GM23338 (cell line): ENCODE measurements around the gene CCL18. TPM values are rescaled to one million over a fixed set of nuclear protein-coding genes. Genes with fewer than 3 reads are reported as not detected.
"Not testable (repeated sequence)": the region's sequence is repeated elsewhere in the genome, so short reads cannot be mapped to it uniquely, and the experiment has no call there.

Source experiments
- ATAC-seq: fragments of 200-7000 bp; cut with Tn5 transposase; 3 replicates; pipeline ENCODE4 v1.9.1; 2020
- DNase-seq: peaks from one replicate; pipeline ENCODE4 v3.0.0-alpha.2; 2015; ENCODE audit warnings: low spot score
- H2AFZ ChIP-seq: fragments of 200-600 bp; sonication (generic); 2 replicates; pipeline ENCODE4 v1.8.0; 2016; ENCODE audit warnings: antibody characterized with exemption, mild to moderate bottlenecking, moderate library complexity
- H3F3A ChIP-seq: fragments of 200-600 bp; sonication (generic); replicated peaks from 2 replicates; pipeline ENCODE4 v1.8.0; 2017; ENCODE audit warnings: antibody characterized with exemption, mixed run types, low read depth
- H3K27ac ChIP-seq: fragments of 200-600 bp; sonication (generic); 2 replicates; pipeline ENCODE4 v1.6.1; 2016; ENCODE audit warnings: low read depth
- H3K27me3 ChIP-seq: fragments of 200-600 bp; sonication (generic); 2 replicates; pipeline ENCODE4 v1.8.0; 2016; ENCODE audit warnings: mild to moderate bottlenecking, mixed run types, moderate library complexity; ENCODE audit not compliant: insufficient read depth
- H3K36me3 ChIP-seq: fragments of 200-600 bp; sonication (generic); 2 replicates; pipeline ENCODE4 v1.8.0; 2016; ENCODE audit warnings: mild to moderate bottlenecking; ENCODE audit not compliant: insufficient read depth
- H3K4me1 ChIP-seq: fragments of 200-600 bp; sonication (generic); 2 replicates; pipeline ENCODE4 v1.8.0; 2016; ENCODE audit warnings: mild to moderate bottlenecking, moderate library complexity; ENCODE audit not compliant: insufficient read depth
- H3K4me2 ChIP-seq: fragments of 200-600 bp; sonication (generic); 2 replicates; pipeline ENCODE4 v1.7.1; 2017; ENCODE audit warnings: mixed run types
- H3K4me3 ChIP-seq: fragments of 200-600 bp; sonication (generic); 2 replicates; pipeline ENCODE4 v1.6.1; 2016; ENCODE audit warnings: mixed run types
- H3K79me2 ChIP-seq: fragments of 200-600 bp; sonication (generic); replicated peaks from 2 replicates; pipeline ENCODE4 v1.8.0; 2017; ENCODE audit warnings: mild to moderate bottlenecking; ENCODE audit not compliant: insufficient read depth
- H3K9me2 ChIP-seq: fragments of 200-600 bp; sonication (generic); 2 replicates; pipeline ENCODE4 v1.8.0; 2017; ENCODE audit not compliant: insufficient read depth
- H4K20me1 ChIP-seq: fragments of 200-600 bp; sonication (generic); replicated peaks from 2 replicates; pipeline ENCODE4 v1.8.0; 2017; ENCODE audit warnings: mild to moderate bottlenecking; ENCODE audit not compliant: insufficient read depth
- H3K27ac Mint-ChIP-seq: 2 replicates; pipeline ENCODE4 v1.8.0; 2020; ENCODE audit warnings: inconsistent platforms, mild to moderate bottlenecking, moderate library complexity, mixed read lengths
- H3K27me3 Mint-ChIP-seq: 3 replicates; pipeline ENCODE4 v1.8.0; 2022; ENCODE audit warnings: low read depth, mild to moderate bottlenecking, moderate library complexity, mixed read lengths, inconsistent platforms; ENCODE audit not compliant: insufficient read depth, poor library complexity
- H3K36me3 Mint-ChIP-seq: 3 replicates; pipeline ENCODE4 v1.8.0; 2021; ENCODE audit warnings: low read depth, mild to moderate bottlenecking, inconsistent platforms, moderate library complexity, mixed read lengths
- H3K4me1 Mint-ChIP-seq: 3 replicates; pipeline ENCODE4 v1.8.0; 2020; ENCODE audit warnings: mild to moderate bottlenecking, inconsistent platforms, mixed read lengths
- H3K4me3 Mint-ChIP-seq: 3 replicates; pipeline ENCODE4 v1.8.0; 2021; ENCODE audit warnings: moderate library complexity, mild to moderate bottlenecking, inconsistent platforms, mixed read lengths
- H3K9me3 Mint-ChIP-seq: 3 replicates; pipeline ENCODE4 v1.8.0; 2020; ENCODE audit warnings: moderate library complexity, mild to moderate bottlenecking, inconsistent platforms, mixed read lengths
- EZH2 ChIP-seq: fragments of 200-600 bp; sonication (generic); IDR thresholded peaks from one replicate; pipeline ENCODE4 v1.8.0; 2017; ENCODE audit warnings: antibody characterized with exemption, mild to moderate bottlenecking, low read depth; ENCODE audit not compliant: unreplicated experiment
- JUNB ChIP-seq: IDR thresholded peaks from one replicate; pipeline ENCODE4 v1.6.1; 2016; ENCODE audit warnings: antibody characterized with exemption; ENCODE audit not compliant: unreplicated experiment
- STAT1 ChIP-seq: IDR thresholded peaks from one replicate; pipeline ENCODE4 v1.6.1; 2016; ENCODE audit warnings: antibody characterized with exemption; ENCODE audit not compliant: unreplicated experiment
- ZNF331 ChIP-seq: fragments of 250-450 bp; sonication (Bioruptor Pico); IDR thresholded peaks from 2 replicates; pipeline ENCODE4 v1.5.0; 2020; ENCODE audit warnings: low read depth, mild to moderate bottlenecking, moderate library complexity
- ZNF462 ChIP-seq: fragments of 250-450 bp; sonication (Bioruptor Pico); IDR thresholded peaks from 2 replicates; pipeline ENCODE4 v1.5.0; 2020; ENCODE audit warnings: mild to moderate bottlenecking, moderate library complexity
- polyA plus RNA-seq: library from polyadenylated mRNA; unstranded; fragments of >200 nt; fragmentation: Nextera tagmentation; extraction: Ambion mirVana; gene quantifications from 2 replicates; pipeline ENCODE4 v1.2.1, GENCODE V29; 2016
- total RNA-seq: library from RNA; depleted of rRNA; stranded (reverse); fragments of >200 nt; shearing (Covaris generic); gene quantifications from 2 replicates; pipeline ENCODE4 v1.2.3, GENCODE V29; 2014
- TF ChIP-seq, protein P1 (sequence below): IDR thresholded peaks from 2 replicates; pipeline ENCODE4 v1.6.1; 2016; ENCODE audit warnings: antibody characterized with exemption

Gene CCL18
- total and polyA plus RNA-seq, 2 experiments from 2014 or later = not detected

DNA sequence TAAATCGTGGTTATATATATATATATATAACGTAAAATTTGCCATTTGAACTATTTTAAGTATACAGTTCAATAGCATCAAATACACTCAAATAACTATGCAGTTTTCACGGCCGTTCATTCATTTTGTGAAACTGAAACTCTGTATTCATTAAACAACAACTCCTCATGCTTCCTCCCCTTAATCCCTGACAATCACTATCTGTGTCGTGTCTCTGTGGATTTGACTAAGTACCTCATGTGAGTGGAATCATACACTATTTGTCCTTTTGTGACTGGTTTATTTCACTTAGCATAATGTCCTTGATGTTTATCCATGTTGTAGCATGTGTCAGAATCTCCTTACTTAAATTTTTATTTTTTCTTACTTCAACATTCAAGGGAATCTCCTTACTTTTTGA, 49.1 kb upstream of the CCL18 start (continued):
- TF ChIP-seq ZNF462 (CRISPR knock-in tag) (no peak), JUNB (no peak)

- ATAC-seq, H4K20me1 ChIP-seq, H3K27ac ChIP-seq, H3K9me2 ChIP-seq, DNase-seq, H3F3A ChIP-seq, H3K36me3 ChIP-seq, H2AFZ ChIP-seq, H3K4me1 Mint-ChIP-seq, H3K36me3 Mint-ChIP-seq, H3K27me3 ChIP-seq, H3K4me3 Mint-ChIP-seq, H3K4me3 ChIP-seq, H3K4me2 ChIP-seq, H3K79me2 ChIP-seq, H3K4me1 ChIP-seq, H3K27ac Mint-ChIP-seq: not testable (repeated sequence)
- Mint-ChIP-seq H3K27me3 (peaks cover 11% of the 10 kb centered on the region), H3K9me3 (peaks cover 31% of the 10 kb centered on the region)
Measured at GRCh38 chr17:36015895-36016294, 48.2 kb upstream of the CCL18 start.

DNA sequence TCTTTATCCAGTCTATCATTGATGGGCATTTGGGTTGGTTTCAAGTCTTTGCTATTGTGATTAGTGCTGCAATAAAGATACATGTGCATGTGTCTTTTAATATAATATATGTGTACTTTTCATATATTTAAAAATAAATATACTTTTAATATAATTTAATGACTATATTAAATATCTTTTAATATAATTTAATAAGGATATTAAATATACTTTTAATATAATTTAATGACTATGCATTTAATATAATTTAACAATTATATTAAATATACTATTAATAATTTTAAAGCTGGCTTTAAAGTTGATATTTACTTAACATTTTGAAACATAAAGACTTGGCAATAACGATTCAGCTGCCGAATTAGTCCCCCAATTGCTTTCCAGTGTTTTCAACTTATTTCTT, 47.5 kb upstream of the CCL18 start:
- no peaks in the 10 kb centered on the region for H3K9me2 ChIP-seq
- no peaks in the 10 kb centered on the region for H3K36me3 ChIP-seq
- no peaks in the 10 kb centered on the region for H4K20me1 ChIP-seq
- peaks cover 24% of the 10 kb centered on the region for H3K9me3 Mint-ChIP-seq
- H3K36me3 Mint-ChIP-seq = no peaks in the 10 kb centered on the region; the same call in 2 of the 3 replicates
- H2AFZ ChIP-seq = no peak overlapping the region
- no peak overlapping the region for H3K4me2 ChIP-seq
- ATAC-seq (no peak), DNase-seq (no peak)
- H3K27me3 Mint-ChIP-seq = peaks cover 11% of the 10 kb centered on the region
- H3K4me1 Mint-ChIP-seq = no peaks in the 10 kb centered on the region
- no peaks in the 10 kb centered on the region for H3F3A ChIP-seq
- no peak overlapping the region for H3K4me3 Mint-ChIP-seq
- H3K27ac ChIP-seq = no peak overlapping the region
- no peak overlapping the region for H3K27ac Mint-ChIP-seq
- H3K79me2 ChIP-seq = no peaks in the 10 kb centered on the region
- H3K4me1 ChIP-seq = no peaks in the 10 kb centered on the region
- H3K27me3 ChIP-seq = no peaks in the 10 kb centered on the region
- no peak overlapping the region for H3K4me3 ChIP-seq
- no peak for TF ChIP-seq ZNF331
- TF ChIP-seq STAT1 = no peak
- TF ChIP-seq EZH2 = no peak
- TF ChIP-seq, protein P1, sequence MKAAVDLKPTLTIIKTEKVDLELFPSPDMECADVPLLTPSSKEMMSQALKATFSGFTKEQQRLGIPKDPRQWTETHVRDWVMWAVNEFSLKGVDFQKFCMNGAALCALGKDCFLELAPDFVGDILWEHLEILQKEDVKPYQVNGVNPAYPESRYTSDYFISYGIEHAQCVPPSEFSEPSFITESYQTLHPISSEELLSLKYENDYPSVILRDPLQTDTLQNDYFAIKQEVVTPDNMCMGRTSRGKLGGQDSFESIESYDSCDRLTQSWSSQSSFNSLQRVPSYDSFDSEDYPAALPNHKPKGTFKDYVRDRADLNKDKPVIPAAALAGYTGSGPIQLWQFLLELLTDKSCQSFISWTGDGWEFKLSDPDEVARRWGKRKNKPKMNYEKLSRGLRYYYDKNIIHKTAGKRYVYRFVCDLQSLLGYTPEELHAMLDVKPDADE = no peak
- TF ChIP-seq JUNB = no peak
